ENCODE results near the gene KPNA6.
A peak's percentile ranks its signal among the peaks of the same experiment; 100 is the strongest.
"Not testable (repeated sequence)": the region's sequence is repeated elsewhere in the genome, so short reads cannot be mapped to it uniquely, and the experiment has no call there.

The KPNA6 gene

GRCh38 chr1:32142446-32143301 is 34.8 kb downstream of the KPNA6 start:
- no peak for DNase-seq (ENCODE audit: low spot score)

GRCh38 chr1:32143302-32143695 is 35.4 kb downstream of the KPNA6 start:
- not testable (repeated sequence) for DNase-seq (ENCODE audit: low spot score)

- DNase-seq (ENCODE audit: low spot score): no peak
Observed at GRCh38 chr1:32144033-32144432, 36.2 kb downstream of the KPNA6 start.

- not testable (repeated sequence) for DNase-seq (ENCODE audit: low spot score)
Observed at GRCh38 chr1:32147799-32148198, 39.9 kb downstream of the KPNA6 start.

GRCh38 chr1:32150847-32151246 is 43.0 kb downstream of the KPNA6 start:
- DNase-seq (ENCODE audit: low spot score): no peak

- DNase-seq (ENCODE audit: low spot score): no peak
Observed at GRCh38 chr1:32151319-32151787, 43.5 kb downstream of the KPNA6 start.

- DNase-seq (ENCODE audit: low spot score): no peak
Observed at GRCh38 chr1:32159189-32159588, 51.3 kb downstream of the KPNA6 start.

GRCh38 chr1:32163405-32163804 is 55.5 kb downstream of the KPNA6 start:
- DNase-seq (ENCODE audit: low spot score): no peak

- DNase-seq (ENCODE audit: low spot score): not testable (repeated sequence)
Observed at GRCh38 chr1:32165633-32166032, 57.8 kb downstream of the KPNA6 start.

- no peak for DNase-seq (ENCODE audit: low spot score)
Observed at GRCh38 chr1:32170991-32171390, 63.1 kb downstream of the KPNA6 start.

GRCh38 chr1:32172621-32173245 is 64.9 kb downstream of the KPNA6 start:
- no peak for DNase-seq (ENCODE audit: low spot score)

GRCh38 chr1:32178380-32179192 is 70.7 kb downstream of the KPNA6 start:
- no peak for DNase-seq (ENCODE audit: low spot score)

- DNase-seq (ENCODE audit: low spot score): no peak
Observed at GRCh38 chr1:32179193-32179442, 71.3 kb downstream of the KPNA6 start.

GRCh38 chr1:32179443-32180185 is 71.8 kb downstream of the KPNA6 start, which contains the start of gene TXLNA:
Gene TXLNA (plus strand): TSS chr1:32179675. CDS start chr1:32180346, 671 bp downstream.
- DNase-seq (ENCODE audit: low spot score): peak; percentile 91

GRCh38 chr1:32180186-32181060 is 72.6 kb downstream of the KPNA6 start:
- DNase-seq (ENCODE audit: low spot score): peak; percentile 28

GRCh38 chr1:32181065-32181464 is 73.2 kb downstream of the KPNA6 start:
- no peak for DNase-seq (ENCODE audit: low spot score)

- no peak for DNase-seq (ENCODE audit: low spot score)
Observed at GRCh38 chr1:32181563-32181962, 73.7 kb downstream of the KPNA6 start.

- DNase-seq (ENCODE audit: low spot score): no peak
Observed at GRCh38 chr1:32182060-32182459, 74.2 kb downstream of the KPNA6 start.

GRCh38 chr1:32184650-32185049 is 76.8 kb downstream of the KPNA6 start:
- no peak for DNase-seq (ENCODE audit: low spot score)

- DNase-seq (ENCODE audit: low spot score): no peak
Observed at GRCh38 chr1:32186077-32186476, 78.2 kb downstream of the KPNA6 start.

GRCh38 chr1:32186491-32186890 is 78.6 kb downstream of the KPNA6 start:
- no peak for DNase-seq (ENCODE audit: low spot score)
